Osteocyte (in vitro differentiated cells): ENCODE data around the gene MATCAP1. TPM values are rescaled to one million over a fixed set of nuclear protein-coding genes. Genes with fewer than 3 reads are reported as not detected.

Experiments
- DNase-seq: peaks from one replicate; pipeline ENCODE4 v3.0.0; 2021; ENCODE audit warnings: mixed read lengths; ENCODE audit not compliant: unreplicated experiment; ENCODE audit errors: extremely low spot score
- H3K27ac Mint-ChIP-seq: one replicate; pipeline ENCODE4 v1.8.0; 2021; ENCODE audit warnings: mild to moderate bottlenecking, mixed read lengths; ENCODE audit not compliant: unreplicated experiment
- H3K27me3 Mint-ChIP-seq: one replicate; pipeline ENCODE4 v1.8.0; 2021; ENCODE audit warnings: mixed read lengths; ENCODE audit not compliant: unreplicated experiment
- H3K36me3 Mint-ChIP-seq: one replicate; pipeline ENCODE4 v1.8.0; 2021; ENCODE audit warnings: mixed read lengths; ENCODE audit not compliant: unreplicated experiment
- H3K4me1 Mint-ChIP-seq: one replicate; pipeline ENCODE4 v1.8.0; 2021; ENCODE audit warnings: mixed read lengths; ENCODE audit not compliant: unreplicated experiment
- H3K4me3 Mint-ChIP-seq: one replicate; pipeline ENCODE4 v1.8.0; 2021; ENCODE audit warnings: mild to moderate bottlenecking, moderate library complexity, mixed read lengths; ENCODE audit not compliant: unreplicated experiment
- H3K9me3 Mint-ChIP-seq: one replicate; pipeline ENCODE4 v1.8.0; 2021; ENCODE audit warnings: mixed read lengths; ENCODE audit not compliant: unreplicated experiment
- CTCF ChIP-seq: fragments of 200-600 bp; sonication (generic); IDR thresholded peaks from 2 replicates; pipeline ENCODE4 v1.5.0; 2021; ENCODE audit warnings: antibody characterized with exemption, mild to moderate bottlenecking, moderate library complexity
- total RNA-seq: library from RNA; stranded (reverse); gene quantifications from 2 replicates; pipeline ENCODE4 v1.2.1, GENCODE V29; 2021

MATCAP1 gene
- total RNA-seq, 1 donor from 2014 or later: 35.7 TPM

DNA sequence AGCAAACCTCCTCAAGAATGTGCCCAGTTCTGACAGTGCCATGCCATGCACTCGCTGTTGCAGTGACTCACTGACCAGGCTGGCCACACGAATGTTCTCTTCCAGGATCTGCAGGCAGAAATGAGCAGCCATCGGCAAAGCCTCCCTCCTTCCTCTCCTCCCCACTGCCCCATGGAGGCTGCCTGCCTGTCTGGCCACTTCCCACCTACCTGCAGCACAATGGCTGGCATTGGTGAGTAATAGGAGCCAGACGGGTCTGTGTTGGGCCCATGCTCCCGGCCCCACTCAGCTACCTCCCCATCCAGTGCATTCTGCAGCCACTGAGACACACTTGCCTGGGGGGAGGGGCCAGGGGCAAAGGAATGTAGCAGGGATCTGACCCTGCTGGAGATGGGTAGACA, 2.8 kb upstream of the MATCAP1 start:
- no peaks in the 10 kb centered on the region for H3K36me3 Mint-ChIP-seq
- no peak for TF ChIP-seq CTCF
- H3K9me3 Mint-ChIP-seq: no peaks in the 10 kb centered on the region
- H3K27ac Mint-ChIP-seq: no peak overlapping the region
- H3K4me3 Mint-ChIP-seq: no peak overlapping the region
- no peak for DNase-seq
- H3K4me1 Mint-ChIP-seq: peaks cover 14% of the 10 kb centered on the region
- no peaks in the 10 kb centered on the region for H3K27me3 Mint-ChIP-seq

DNA sequence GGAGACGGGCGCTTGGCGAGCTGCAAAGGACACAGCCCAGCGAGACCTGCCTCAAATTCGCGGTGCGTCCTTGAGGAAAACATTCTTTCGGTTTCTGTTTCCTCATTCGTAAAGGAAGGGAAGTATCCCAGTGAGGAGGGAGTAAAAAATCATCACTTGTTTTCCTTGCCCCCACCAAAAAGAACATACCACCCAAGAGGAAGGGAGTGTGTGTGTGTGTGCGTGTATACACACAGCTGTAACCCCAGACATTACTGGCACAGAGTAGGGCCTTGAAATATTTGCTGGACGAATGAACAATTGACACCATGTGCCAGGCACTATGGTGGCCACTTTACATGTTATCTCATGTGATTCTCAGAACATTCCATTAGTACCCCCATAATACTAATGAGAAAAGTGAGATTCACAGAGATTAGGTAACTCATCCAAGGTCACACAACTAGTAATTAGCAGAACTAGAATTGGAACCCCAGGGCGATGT, 1.9 kb upstream of the MATCAP1 start:
- peak overlapping the region; percentile 84 for H3K4me3 Mint-ChIP-seq
- peaks cover 11% of the 10 kb centered on the region for H3K4me1 Mint-ChIP-seq
- no peak for TF ChIP-seq CTCF
- H3K27ac Mint-ChIP-seq: no peak overlapping the region
- DNase-seq: no peak
- no peaks in the 10 kb centered on the region for H3K27me3 Mint-ChIP-seq
- no peaks in the 10 kb centered on the region for H3K9me3 Mint-ChIP-seq
- no peaks in the 10 kb centered on the region for H3K36me3 Mint-ChIP-seq

GRCh38 chr16:67184995-67185650, 1.4 kb upstream of the MATCAP1 start:
- Mint-ChIP-seq H3K36me3 (no peaks in the 10 kb centered on the region), H3K4me1 (peaks cover 11% of the 10 kb centered on the region), H3K27ac (peak overlapping the region; percentile 74), H3K27me3 (no peaks in the 10 kb centered on the region), H3K4me3 (peak overlapping the region; percentile 84), H3K9me3 (no peaks in the 10 kb centered on the region)
- peak; percentile 89 for TF ChIP-seq CTCF
- DNase-seq: peak; percentile 97

- H3K9me3 Mint-ChIP-seq: no peaks in the 10 kb centered on the region
- H3K4me3 Mint-ChIP-seq: peak overlapping the region; percentile 59
- peaks cover 11% of the 10 kb centered on the region for H3K4me1 Mint-ChIP-seq
- no peaks in the 10 kb centered on the region for H3K27me3 Mint-ChIP-seq
- no peaks in the 10 kb centered on the region for H3K36me3 Mint-ChIP-seq
- no peak for TF ChIP-seq CTCF
- no peak overlapping the region for H3K27ac Mint-ChIP-seq
- no peak for DNase-seq
Measured at GRCh38 chr16:67184453-67184994, 761 bp upstream of the MATCAP1 start.

GRCh38 chr16:67183284-67183626, 508 bp downstream of the MATCAP1 start:
- Mint-ChIP-seq H3K27ac (no peak overlapping the region), H3K9me3 (no peaks in the 10 kb centered on the region), H3K36me3 (no peaks in the 10 kb centered on the region), H3K4me3 (no peak overlapping the region), H3K4me1 (peaks cover 12% of the 10 kb centered on the region), H3K27me3 (no peaks in the 10 kb centered on the region)
- DNase-seq: no peak
- no peak for TF ChIP-seq CTCF
